GM20000 (cell line): ENCODE measurements around the gene COL8A2.

ENCODE experiments used
- DNase-seq: peaks from one replicate; pipeline ENCODE4 v3.0.0; 2012; ENCODE audit warnings: low spot score
- TF ChIP-seq, protein P1 (sequence below): IDR thresholded peaks from 2 replicates; pipeline ENCODE4 v1.5.1; 2012; ENCODE audit warnings: mild to moderate bottlenecking, control low read depth; ENCODE audit errors: extremely low read depth, missing control alignments

The COL8A2 gene

DNA sequence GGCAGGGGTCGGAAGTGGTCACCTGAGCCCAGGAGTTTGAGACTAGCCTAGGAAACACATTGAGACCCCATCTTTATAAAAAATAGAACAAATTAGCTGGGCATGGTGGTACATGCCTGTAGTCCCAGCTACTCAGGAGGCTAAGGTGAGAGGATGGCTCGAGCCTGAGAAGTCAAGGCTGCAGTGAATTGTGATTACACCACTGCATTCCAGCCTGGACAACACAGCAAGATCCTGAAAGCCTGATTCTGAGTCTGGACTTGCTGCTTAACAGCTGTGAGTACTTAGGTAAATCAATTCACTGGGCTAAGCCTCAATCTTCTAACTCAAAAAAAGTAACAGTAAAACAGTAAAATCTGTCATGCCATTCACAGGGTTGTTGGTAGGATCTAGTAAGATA is 19.4 kb upstream of the COL8A2 start:
- DNase-seq: no peak
- TF ChIP-seq, protein P1, sequence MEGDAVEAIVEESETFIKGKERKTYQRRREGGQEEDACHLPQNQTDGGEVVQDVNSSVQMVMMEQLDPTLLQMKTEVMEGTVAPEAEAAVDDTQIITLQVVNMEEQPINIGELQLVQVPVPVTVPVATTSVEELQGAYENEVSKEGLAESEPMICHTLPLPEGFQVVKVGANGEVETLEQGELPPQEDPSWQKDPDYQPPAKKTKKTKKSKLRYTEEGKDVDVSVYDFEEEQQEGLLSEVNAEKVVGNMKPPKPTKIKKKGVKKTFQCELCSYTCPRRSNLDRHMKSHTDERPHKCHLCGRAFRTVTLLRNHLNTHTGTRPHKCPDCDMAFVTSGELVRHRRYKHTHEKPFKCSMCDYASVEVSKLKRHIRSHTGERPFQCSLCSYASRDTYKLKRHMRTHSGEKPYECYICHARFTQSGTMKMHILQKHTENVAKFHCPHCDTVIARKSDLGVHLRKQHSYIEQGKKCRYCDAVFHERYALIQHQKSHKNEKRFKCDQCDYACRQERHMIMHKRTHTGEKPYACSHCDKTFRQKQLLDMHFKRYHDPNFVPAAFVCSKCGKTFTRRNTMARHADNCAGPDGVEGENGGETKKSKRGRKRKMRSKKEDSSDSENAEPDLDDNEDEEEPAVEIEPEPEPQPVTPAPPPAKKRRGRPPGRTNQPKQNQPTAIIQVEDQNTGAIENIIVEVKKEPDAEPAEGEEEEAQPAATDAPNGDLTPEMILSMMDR: no peak

DNA sequence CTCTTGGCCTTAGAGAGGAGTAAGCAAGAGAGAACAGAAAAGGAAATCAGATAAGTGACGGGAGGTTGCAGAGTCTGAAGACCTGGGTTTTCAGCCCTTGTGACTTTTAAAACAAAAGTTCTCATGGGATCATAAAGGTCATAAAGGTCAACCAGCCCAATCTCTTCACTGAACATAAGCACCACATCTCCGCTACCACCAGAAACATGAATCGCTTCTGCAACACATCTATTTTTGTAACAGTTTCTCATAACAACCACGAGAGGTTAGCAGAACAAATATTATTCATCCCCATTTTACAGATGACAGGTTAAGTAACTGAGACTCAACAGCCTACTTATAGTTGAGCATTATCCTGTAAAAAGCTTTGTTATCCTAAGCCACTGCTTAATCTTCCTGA is 18.4 kb upstream of the COL8A2 start:
- TF ChIP-seq, protein P1: no peak
- DNase-seq: peak; percentile 62

GRCh38 chr1:36142121-36142520 is 17.1 kb upstream of the COL8A2 start:
- TF ChIP-seq, protein P1: no peak
- no peak for DNase-seq

- TF ChIP-seq, protein P1: no peak
Measured at GRCh38 chr1:36139521-36139920, 14.5 kb upstream of the COL8A2 start.

DNA sequence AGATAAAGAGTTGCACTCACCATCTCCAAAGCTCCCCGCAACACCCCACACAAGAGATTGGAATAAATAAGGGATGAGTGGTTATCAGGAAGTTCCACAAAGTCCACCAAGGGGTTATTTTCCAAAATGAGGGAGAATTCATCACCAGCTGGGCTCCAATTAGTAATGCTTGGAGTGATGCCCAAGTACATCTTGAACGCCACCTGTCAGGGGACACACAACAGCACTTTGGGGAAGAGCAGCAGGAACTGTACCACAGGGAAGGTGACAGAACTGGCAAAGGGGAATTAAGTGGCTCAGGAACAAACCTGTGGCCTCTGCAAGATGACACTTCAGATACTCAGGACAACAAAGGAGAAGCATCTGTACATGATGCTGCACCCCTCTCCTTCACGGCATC is 12.8 kb upstream of the COL8A2 start:
- no peak for DNase-seq
- TF ChIP-seq, protein P1: no peak

More at GRCh38 chr1:36139521-36139920, 14.5 kb upstream of the COL8A2 start:
- DNase-seq: no peak

- TF ChIP-seq, protein P1: no peak
Measured at GRCh38 chr1:36137226-36137625, 12.2 kb upstream of the COL8A2 start.

DNA sequence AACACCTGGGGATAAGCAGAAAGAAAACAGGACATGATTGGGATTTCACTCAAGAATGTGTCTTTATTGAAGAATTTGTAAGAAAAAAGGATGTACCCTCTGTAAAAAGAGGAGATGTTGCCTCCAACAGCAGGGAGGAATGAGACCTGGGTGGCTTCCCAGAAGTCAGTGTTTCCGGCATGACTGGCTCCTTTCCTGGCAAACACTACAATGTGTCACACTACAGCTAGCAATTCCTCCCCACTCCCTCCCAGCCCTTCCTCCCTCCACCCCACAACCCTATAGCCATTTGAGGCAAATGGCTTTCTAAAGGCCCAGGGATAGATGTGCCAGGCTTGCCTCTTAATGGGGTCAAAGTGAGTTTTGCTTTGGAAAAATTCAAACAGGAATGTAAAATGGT is 11.5 kb upstream of the COL8A2 start:
- DNase-seq: no peak
- TF ChIP-seq, protein P1: no peak

More at GRCh38 chr1:36137226-36137625, 12.2 kb upstream of the COL8A2 start:
- no peak for DNase-seq
